Measurements from ENCODE around the gene METAP1.
"Not testable (repeated sequence)": the region's sequence is repeated elsewhere in the genome, so short reads cannot be mapped to it uniquely, and the experiment has no call there.

GRCh38 chr4:99080869-99081268 lies 85.3 kb downstream of the METAP1 start:
- TF ChIP-seq, protein P1, sequence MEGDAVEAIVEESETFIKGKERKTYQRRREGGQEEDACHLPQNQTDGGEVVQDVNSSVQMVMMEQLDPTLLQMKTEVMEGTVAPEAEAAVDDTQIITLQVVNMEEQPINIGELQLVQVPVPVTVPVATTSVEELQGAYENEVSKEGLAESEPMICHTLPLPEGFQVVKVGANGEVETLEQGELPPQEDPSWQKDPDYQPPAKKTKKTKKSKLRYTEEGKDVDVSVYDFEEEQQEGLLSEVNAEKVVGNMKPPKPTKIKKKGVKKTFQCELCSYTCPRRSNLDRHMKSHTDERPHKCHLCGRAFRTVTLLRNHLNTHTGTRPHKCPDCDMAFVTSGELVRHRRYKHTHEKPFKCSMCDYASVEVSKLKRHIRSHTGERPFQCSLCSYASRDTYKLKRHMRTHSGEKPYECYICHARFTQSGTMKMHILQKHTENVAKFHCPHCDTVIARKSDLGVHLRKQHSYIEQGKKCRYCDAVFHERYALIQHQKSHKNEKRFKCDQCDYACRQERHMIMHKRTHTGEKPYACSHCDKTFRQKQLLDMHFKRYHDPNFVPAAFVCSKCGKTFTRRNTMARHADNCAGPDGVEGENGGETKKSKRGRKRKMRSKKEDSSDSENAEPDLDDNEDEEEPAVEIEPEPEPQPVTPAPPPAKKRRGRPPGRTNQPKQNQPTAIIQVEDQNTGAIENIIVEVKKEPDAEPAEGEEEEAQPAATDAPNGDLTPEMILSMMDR (conservative IDR thresholded peaks at IDR 0.05 in 1 of 2, IDR thresholded peaks at IDR 0.05 in 1 of 2; ENCODE audit: extremely low read depth in 1 of 2, insufficient read depth in 1 of 2, low read depth in 1 of 2, low read length in 2 of 2) = not testable (repeated sequence)
- not testable (repeated sequence) for TF ChIP-seq EZH2 (IDR thresholded peaks at IDR 0.05; ENCODE audit: borderline replicate concordance, low read length)

Data from mammary epithelial cell (primary cell).